NCI-H748 (cell line): Measurements from ENCODE around the gene CCHCR1.

Source experiments
- DNase-seq: peaks from one replicate; lab custom pipeline; 2025; ENCODE audit not compliant: unreplicated experiment; lab: John Stamatoyannopoulos, UW

CCHCR1 gene

GRCh38 chr6:31130751-31131150, 26.9 kb downstream of the CCHCR1 start:
- no peak for DNase-seq

- peak; percentile 15 for DNase-seq
Measured at GRCh38 chr6:31129130-31129529, 28.5 kb downstream of the CCHCR1 start.

- DNase-seq = peak; percentile 73
Measured at GRCh38 chr6:31128093-31128676, 29.4 kb downstream of the CCHCR1 start.

GRCh38 chr6:31126396-31127175, 31.0 kb downstream of the CCHCR1 start:
- no peak for DNase-seq

- no peak for DNase-seq
Measured at GRCh38 chr6:31125586-31126363, 31.8 kb downstream of the CCHCR1 start.

GRCh38 chr6:31125162-31125561, 32.4 kb downstream of the CCHCR1 start:
- no peak for DNase-seq

GRCh38 chr6:31122791-31123706, 34.6 kb downstream of the CCHCR1 start:
- peak; percentile 13 for DNase-seq

GRCh38 chr6:31121131-31121790, 36.3 kb downstream of the CCHCR1 start:
- DNase-seq = no peak

GRCh38 chr6:31120151-31120915, 37.3 kb downstream of the CCHCR1 start, which contains the start of gene CDSN:
Gene CDSN, minus strand, starts transcription at chr6:31120446. Its CDS starts 27 bp downstream, at chr6:31120419.
- DNase-seq = no peak

GRCh38 chr6:31118178-31118577, 39.4 kb downstream of the CCHCR1 start:
- DNase-seq = no peak

GRCh38 chr6:31116661-31117385, 40.8 kb downstream of the CCHCR1 start:
- no peak for DNase-seq

- no peak for DNase-seq
Measured at GRCh38 chr6:31115941-31116560, 41.6 kb downstream of the CCHCR1 start.

GRCh38 chr6:31114970-31115849, 42.4 kb downstream of the CCHCR1 start:
- DNase-seq = no peak

GRCh38 chr6:31114541-31114878, 43.1 kb downstream of the CCHCR1 start, which contains the start of gene PSORS1C1:
Gene PSORS1C1, plus strand, starts transcription at chr6:31114800. Its CDS starts 14,833 bp downstream, at chr6:31129633.
- DNase-seq = no peak

- DNase-seq = no peak
Measured at GRCh38 chr6:31113861-31114540, 43.6 kb downstream of the CCHCR1 start.

GRCh38 chr6:31112478-31112877, 45.1 kb downstream of the CCHCR1 start, which contains the start of gene C6orf15:
Gene C6orf15, minus strand, starts transcription at chr6:31112575. Its CDS starts 20 bp downstream, at chr6:31112555.
- DNase-seq = no peak

GRCh38 chr6:31111712-31112111, 45.9 kb downstream of the CCHCR1 start:
- no peak for DNase-seq
